Measurements from ENCODE around the gene TSPYL4.

DNA sequence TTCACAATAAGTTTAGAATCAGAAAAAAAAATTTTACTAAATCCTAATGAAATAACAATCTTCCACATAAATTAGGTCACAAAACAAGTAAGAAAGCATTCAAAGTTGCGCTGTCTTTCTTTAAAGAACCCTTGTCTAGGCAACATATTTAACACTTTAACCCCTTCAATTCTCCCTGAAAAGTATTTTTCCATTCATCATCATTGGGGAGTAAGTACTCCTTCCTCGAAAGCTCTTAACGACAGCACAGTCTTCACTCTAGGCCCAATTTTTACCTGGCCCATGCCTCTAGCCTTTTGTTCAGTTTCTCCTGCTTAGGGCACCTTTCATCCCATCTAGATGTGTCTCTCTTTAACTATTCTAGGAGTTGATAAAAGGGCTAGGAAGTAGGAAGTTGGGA is 23.2 kb upstream of the TSPYL4 start:
- TF ChIP-seq, protein P1, sequence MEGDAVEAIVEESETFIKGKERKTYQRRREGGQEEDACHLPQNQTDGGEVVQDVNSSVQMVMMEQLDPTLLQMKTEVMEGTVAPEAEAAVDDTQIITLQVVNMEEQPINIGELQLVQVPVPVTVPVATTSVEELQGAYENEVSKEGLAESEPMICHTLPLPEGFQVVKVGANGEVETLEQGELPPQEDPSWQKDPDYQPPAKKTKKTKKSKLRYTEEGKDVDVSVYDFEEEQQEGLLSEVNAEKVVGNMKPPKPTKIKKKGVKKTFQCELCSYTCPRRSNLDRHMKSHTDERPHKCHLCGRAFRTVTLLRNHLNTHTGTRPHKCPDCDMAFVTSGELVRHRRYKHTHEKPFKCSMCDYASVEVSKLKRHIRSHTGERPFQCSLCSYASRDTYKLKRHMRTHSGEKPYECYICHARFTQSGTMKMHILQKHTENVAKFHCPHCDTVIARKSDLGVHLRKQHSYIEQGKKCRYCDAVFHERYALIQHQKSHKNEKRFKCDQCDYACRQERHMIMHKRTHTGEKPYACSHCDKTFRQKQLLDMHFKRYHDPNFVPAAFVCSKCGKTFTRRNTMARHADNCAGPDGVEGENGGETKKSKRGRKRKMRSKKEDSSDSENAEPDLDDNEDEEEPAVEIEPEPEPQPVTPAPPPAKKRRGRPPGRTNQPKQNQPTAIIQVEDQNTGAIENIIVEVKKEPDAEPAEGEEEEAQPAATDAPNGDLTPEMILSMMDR (optimal IDR thresholded peaks at IDR 0.05 in 1 of 3, IDR thresholded peaks at IDR 0.05 in 1 of 3, conservative IDR thresholded peaks at IDR 0.05 in 1 of 3; ENCODE audit: extremely low read depth in 1 of 3, insufficient read depth in 2 of 3, low read length in 3 of 3): no peak
- TF ChIP-seq EZH2 (IDR thresholded peaks at IDR 0.05; ENCODE audit: low read length): no peak
